ENCODE results near the gene SND1.
"Not testable (repeated sequence)": the region's sequence is repeated elsewhere in the genome, so short reads cannot be mapped to it uniquely, and the experiment has no call there.

SND1 gene

GRCh38 chr7:127652333-127653248, 597 bp downstream of the SND1 start:
- DNase-seq (ENCODE audit: low read depth in 2 of 2), result no peak

- no peak for DNase-seq (ENCODE audit: low read depth in 2 of 2)
These were observed 1.4 kb downstream of the SND1 start for GRCh38 chr7:127653396-127653795.

GRCh38 chr7:127654404-127655394, 2.7 kb downstream of the SND1 start:
- DNase-seq (ENCODE audit: low read depth in 2 of 2), result no peak

GRCh38 chr7:127655720-127656119, 3.7 kb downstream of the SND1 start:
- DNase-seq (ENCODE audit: low read depth in 2 of 2), result no peak

GRCh38 chr7:127657500-127657899, 5.5 kb downstream of the SND1 start:
- no peak for DNase-seq (ENCODE audit: low read depth in 2 of 2)

GRCh38 chr7:127658970-127659630, 7.1 kb downstream of the SND1 start:
- DNase-seq (ENCODE audit: low read depth in 2 of 2), result no peak

- DNase-seq (ENCODE audit: low read depth in 2 of 2), result no peak
These were observed 13.9 kb downstream of the SND1 start for GRCh38 chr7:127665922-127666321.

- DNase-seq (ENCODE audit: low read depth in 2 of 2), result no peak
These were observed 14.6 kb downstream of the SND1 start for GRCh38 chr7:127666602-127667001.

GRCh38 chr7:127667017-127667670, 15.2 kb downstream of the SND1 start:
- DNase-seq (ENCODE audit: low read depth in 2 of 2), result peak; percentile 24 to 25

- no peak for DNase-seq (ENCODE audit: low read depth in 2 of 2)
These were observed 16.0 kb downstream of the SND1 start for GRCh38 chr7:127667759-127668530.

GRCh38 chr7:127671341-127671740, 19.3 kb downstream of the SND1 start:
- DNase-seq (ENCODE audit: low read depth in 2 of 2), result no peak

GRCh38 chr7:127673902-127674301, 21.9 kb downstream of the SND1 start:
- DNase-seq (ENCODE audit: low read depth in 2 of 2), result no peak

- DNase-seq (ENCODE audit: low read depth in 2 of 2), result no peak
These were observed 22.4 kb downstream of the SND1 start for GRCh38 chr7:127674361-127674760.

- DNase-seq (ENCODE audit: low read depth in 2 of 2), result not testable (repeated sequence)
These were observed 22.9 kb downstream of the SND1 start for GRCh38 chr7:127674923-127675322.

GRCh38 chr7:127675721-127676120, 23.7 kb downstream of the SND1 start:
- no peak for DNase-seq (ENCODE audit: low read depth in 2 of 2)

- DNase-seq (ENCODE audit: low read depth in 2 of 2), result no peak
These were observed 25.6 kb downstream of the SND1 start for GRCh38 chr7:127677433-127678230.

GRCh38 chr7:127678337-127678736, 26.3 kb downstream of the SND1 start:
- DNase-seq (ENCODE audit: low read depth in 2 of 2), result no peak

GRCh38 chr7:127678947-127679346, 27.0 kb downstream of the SND1 start:
- DNase-seq (ENCODE audit: low read depth in 2 of 2), result no peak

GRCh38 chr7:127680983-127681382, 29.0 kb downstream of the SND1 start:
- no peak for DNase-seq (ENCODE audit: low read depth in 2 of 2)

- DNase-seq (ENCODE audit: low read depth in 2 of 2), result no peak
These were observed 30.1 kb downstream of the SND1 start for GRCh38 chr7:127682140-127682539.
